ENCODE results near the gene RNASE4.

The RNASE4 gene

GRCh38 chr14:20726531-20726930 lies 42.2 kb downstream of the RNASE4 start:
- TF ChIP-seq EP300 (IDR thresholded peaks at IDR 0.05; ENCODE audit: borderline replicate concordance), result no peak
- no peak for TF ChIP-seq MAX (IDR thresholded peaks at IDR 0.05)
- no peak for TF ChIP-seq NFIC (IDR thresholded peaks at IDR 0.05)
- no peak for TF ChIP-seq TEAD4 (IDR thresholded peaks at IDR 0.05)
- TF ChIP-seq YY1 (IDR thresholded peaks at IDR 0.05; ENCODE audit: low read depth), result no peak
- no peak for TF ChIP-seq FOXM1 (IDR thresholded peaks at IDR 0.05; ENCODE audit: borderline replicate concordance, low read depth)
- no peak for TF ChIP-seq TAF1 (IDR thresholded peaks at IDR 0.05; ENCODE audit: low read depth)
- TF ChIP-seq CREB1 (IDR thresholded peaks at IDR 0.05; ENCODE audit: low read depth), result no peak
- TF ChIP-seq EGR1 (IDR thresholded peaks at IDR 0.05), result no peak
- no peak for TF ChIP-seq TCF12 (IDR thresholded peaks at IDR 0.05; ENCODE audit: low read depth)
- TF ChIP-seq, protein P1, sequence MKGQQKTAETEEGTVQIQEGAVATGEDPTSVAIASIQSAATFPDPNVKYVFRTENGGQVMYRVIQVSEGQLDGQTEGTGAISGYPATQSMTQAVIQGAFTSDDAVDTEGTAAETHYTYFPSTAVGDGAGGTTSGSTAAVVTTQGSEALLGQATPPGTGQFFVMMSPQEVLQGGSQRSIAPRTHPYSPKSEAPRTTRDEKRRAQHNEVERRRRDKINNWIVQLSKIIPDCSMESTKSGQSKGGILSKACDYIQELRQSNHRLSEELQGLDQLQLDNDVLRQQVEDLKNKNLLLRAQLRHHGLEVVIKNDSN (IDR thresholded peaks at IDR 0.05), result no peak
- TF ChIP-seq RAD21 (IDR thresholded peaks at IDR 0.05; ENCODE audit: low read depth), result no peak
- no peak for TF ChIP-seq ZBTB7A (IDR thresholded peaks at IDR 0.05; ENCODE audit: low read depth)
- no peak for TF ChIP-seq REST (IDR thresholded peaks at IDR 0.05; ENCODE audit: low read depth)
- TF ChIP-seq CEBPB (IDR thresholded peaks at IDR 0.05), result no peak

DNA sequence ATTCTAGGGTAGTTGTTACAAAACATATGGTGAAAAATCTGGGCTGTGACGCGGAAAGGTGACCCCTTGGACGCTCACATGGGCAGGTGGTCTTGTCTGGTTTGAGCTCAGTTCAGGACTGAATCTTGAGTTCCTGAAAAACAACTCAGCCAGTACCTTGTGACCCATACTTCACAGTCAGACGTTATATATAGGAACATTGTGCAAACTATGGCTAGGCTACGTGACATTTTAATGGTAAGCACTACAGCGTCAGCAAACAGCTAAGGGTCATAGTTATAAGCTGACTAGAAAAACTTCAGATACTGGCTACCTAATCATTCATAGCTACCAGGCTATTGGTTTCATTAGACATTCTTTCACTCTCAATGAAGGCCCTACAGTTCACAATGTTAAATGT lies 46.5 kb downstream of the RNASE4 start:
- TF ChIP-seq TEAD4 (IDR thresholded peaks at IDR 0.05) (no peak), REST (IDR thresholded peaks at IDR 0.05; ENCODE audit: low read depth) (no peak), RAD21 (IDR thresholded peaks at IDR 0.05; ENCODE audit: low read depth) (no peak)

GRCh38 chr14:20732477-20732876 lies 48.1 kb downstream of the RNASE4 start:
- no peak for TF ChIP-seq EGR1 (IDR thresholded peaks at IDR 0.05)
- TF ChIP-seq, protein P1 (IDR thresholded peaks at IDR 0.05), result no peak
- TF ChIP-seq FOXM1 (IDR thresholded peaks at IDR 0.05; ENCODE audit: borderline replicate concordance, low read depth), result no peak
- no peak for TF ChIP-seq TAF1 (IDR thresholded peaks at IDR 0.05; ENCODE audit: low read depth)
- no peak for TF ChIP-seq YY1 (IDR thresholded peaks at IDR 0.05; ENCODE audit: low read depth)
- no peak for TF ChIP-seq CEBPB (IDR thresholded peaks at IDR 0.05)
- no peak for TF ChIP-seq REST (IDR thresholded peaks at IDR 0.05; ENCODE audit: low read depth)
- TF ChIP-seq CREB1 (IDR thresholded peaks at IDR 0.05; ENCODE audit: low read depth), result no peak
- TF ChIP-seq ZBTB7A (IDR thresholded peaks at IDR 0.05; ENCODE audit: low read depth), result no peak
- no peak for TF ChIP-seq TCF12 (IDR thresholded peaks at IDR 0.05; ENCODE audit: low read depth)
- no peak for TF ChIP-seq NFIC (IDR thresholded peaks at IDR 0.05)
- TF ChIP-seq RAD21 (IDR thresholded peaks at IDR 0.05; ENCODE audit: low read depth), result no peak
- TF ChIP-seq TEAD4 (IDR thresholded peaks at IDR 0.05), result no peak

DNA sequence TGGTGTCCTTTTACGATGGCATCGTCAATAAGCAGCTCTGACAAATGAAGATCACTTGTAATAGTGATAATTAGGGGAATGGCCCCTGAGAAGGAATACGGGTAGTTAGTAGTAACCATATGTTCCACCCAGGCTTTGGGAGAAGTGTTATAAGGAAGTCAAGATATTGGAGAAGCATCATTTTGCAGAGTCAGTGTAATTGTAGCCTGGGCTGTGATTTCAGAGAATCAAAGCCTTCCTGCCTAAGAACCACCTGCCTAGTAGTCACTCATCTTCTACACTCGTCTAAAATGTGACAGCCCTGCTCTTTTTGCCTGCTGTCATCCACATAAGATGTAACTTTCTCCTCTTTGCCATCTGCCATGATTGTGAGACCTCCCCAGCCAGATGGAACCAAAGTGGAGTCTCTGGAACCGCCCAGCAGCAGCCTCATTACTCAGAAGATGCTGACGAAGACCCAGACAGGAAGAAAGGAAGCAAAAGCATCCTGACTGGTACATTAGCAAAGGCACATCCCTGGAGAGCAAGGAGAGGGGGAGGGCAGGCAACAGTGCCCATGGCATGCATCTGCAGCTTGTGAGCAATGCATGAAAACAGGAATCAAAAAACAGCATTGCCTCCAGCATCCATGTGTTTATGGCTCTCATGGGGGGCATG lies 48.7 kb downstream of the RNASE4 start:
- TF ChIP-seq, protein P1 (IDR thresholded peaks at IDR 0.05), result no peak
- TF ChIP-seq TEAD4 (IDR thresholded peaks at IDR 0.05), result no peak
- TF ChIP-seq MAX (IDR thresholded peaks at IDR 0.05), result no peak
- TF ChIP-seq CREB1 (IDR thresholded peaks at IDR 0.05; ENCODE audit: low read depth), result no peak
- TF ChIP-seq EP300 (IDR thresholded peaks at IDR 0.05; ENCODE audit: borderline replicate concordance), result no peak
- TF ChIP-seq REST (IDR thresholded peaks at IDR 0.05; ENCODE audit: low read depth), result no peak
- no peak for TF ChIP-seq FOXM1 (IDR thresholded peaks at IDR 0.05; ENCODE audit: borderline replicate concordance, low read depth)
- no peak for TF ChIP-seq CEBPB (IDR thresholded peaks at IDR 0.05)
- TF ChIP-seq RAD21 (IDR thresholded peaks at IDR 0.05; ENCODE audit: low read depth), result no peak
- TF ChIP-seq NFIC (IDR thresholded peaks at IDR 0.05), result no peak
- no peak for TF ChIP-seq EGR1 (IDR thresholded peaks at IDR 0.05)
- no peak for TF ChIP-seq TCF12 (IDR thresholded peaks at IDR 0.05; ENCODE audit: low read depth)
- no peak for TF ChIP-seq ZBTB7A (IDR thresholded peaks at IDR 0.05; ENCODE audit: low read depth)

Measured in Ishikawa (cell line).